ENCODE data around the gene SPRR1B.

SPRR1B gene

GRCh38 chr1:153030895-153031294, at the start of gene SPRR1B:
Gene SPRR1B (plus strand): TSS chr1:153031203. CDS start chr1:153032346, 1,143 bp downstream.
- TF ChIP-seq SNAI2 (CRISPR knock-in tag; IDR thresholded peaks at IDR 0.05) (no peak), TCF4 (CRISPR knock-in tag; IDR thresholded peaks at IDR 0.05; ENCODE audit: borderline replicate concordance) (no peak), TSHZ2 (CRISPR knock-in tag; IDR thresholded peaks at IDR 0.05) (no peak), ZFP3 (CRISPR knock-in tag; IDR thresholded peaks at IDR 0.05) (no peak), GLIS3 (CRISPR knock-in tag; IDR thresholded peaks at IDR 0.05) (no peak), ESRRG (CRISPR knock-in tag; IDR thresholded peaks at IDR 0.05) (no peak), ARNTL (CRISPR knock-in tag; IDR thresholded peaks at IDR 0.05; ENCODE audit: borderline replicate concordance, low read depth) (no peak), ZC3H10 (CRISPR knock-in tag; IDR thresholded peaks at IDR 0.05) (no peak), POU6F1 (CRISPR knock-in tag; IDR thresholded peaks at IDR 0.05; ENCODE audit: borderline replicate concordance, low read depth) (no peak), CREB5 (CRISPR knock-in tag; IDR thresholded peaks at IDR 0.05; ENCODE audit: low read depth) (no peak), ZNF8 (CRISPR knock-in tag; IDR thresholded peaks at IDR 0.05) (no peak), PPARA (CRISPR knock-in tag; IDR thresholded peaks at IDR 0.05; ENCODE audit: borderline replicate concordance) (no peak), ZNF70 (CRISPR knock-in tag; IDR thresholded peaks at IDR 0.05) (no peak), RARB (CRISPR knock-in tag; IDR thresholded peaks at IDR 0.05) (no peak), BACH2 (CRISPR knock-in tag; IDR thresholded peaks at IDR 0.05; ENCODE audit: borderline replicate concordance) (no peak), OSR1 (CRISPR knock-in tag; IDR thresholded peaks at IDR 0.05) (no peak), TOX (CRISPR knock-in tag; IDR thresholded peaks at IDR 0.05; ENCODE audit: borderline replicate concordance) (no peak), ISL1 (CRISPR knock-in tag; IDR thresholded peaks at IDR 0.05) (no peak)
- ATAC-seq: no peak

GRCh38 chr1:152982076-152982475, 48.9 kb upstream of the SPRR1B start:
- no peak for TF ChIP-seq PPARA (CRISPR knock-in tag; IDR thresholded peaks at IDR 0.05; ENCODE audit: borderline replicate concordance)
- no peak for ATAC-seq

- ATAC-seq: no peak
- TF ChIP-seq PATZ1 (CRISPR knock-in tag; IDR thresholded peaks at IDR 0.05; ENCODE audit: borderline replicate concordance) (no peak), CREB5 (CRISPR knock-in tag; IDR thresholded peaks at IDR 0.05; ENCODE audit: low read depth) (no peak), POU6F1 (CRISPR knock-in tag; IDR thresholded peaks at IDR 0.05; ENCODE audit: borderline replicate concordance, low read depth) (no peak), TOX (CRISPR knock-in tag; IDR thresholded peaks at IDR 0.05; ENCODE audit: borderline replicate concordance) (no peak), TSHZ2 (CRISPR knock-in tag; IDR thresholded peaks at IDR 0.05) (no peak), ISL1 (CRISPR knock-in tag; IDR thresholded peaks at IDR 0.05) (no peak), CSRNP3 (CRISPR knock-in tag; IDR thresholded peaks at IDR 0.05) (no peak), RARB (CRISPR knock-in tag; IDR thresholded peaks at IDR 0.05) (no peak), PPARA (CRISPR knock-in tag; IDR thresholded peaks at IDR 0.05; ENCODE audit: borderline replicate concordance) (no peak), ZNF8 (CRISPR knock-in tag; IDR thresholded peaks at IDR 0.05) (no peak), OSR1 (CRISPR knock-in tag; IDR thresholded peaks at IDR 0.05) (no peak), SNAI2 (CRISPR knock-in tag; IDR thresholded peaks at IDR 0.05) (no peak), CSDC2 (CRISPR knock-in tag; IDR thresholded peaks at IDR 0.05) (no peak), ZNF70 (CRISPR knock-in tag; IDR thresholded peaks at IDR 0.05) (no peak), ZC3H10 (CRISPR knock-in tag; IDR thresholded peaks at IDR 0.05) (no peak), GLIS3 (CRISPR knock-in tag; IDR thresholded peaks at IDR 0.05) (no peak), ZFP3 (CRISPR knock-in tag; IDR thresholded peaks at IDR 0.05) (no peak)
These were observed 47.8 kb upstream of the SPRR1B start for GRCh38 chr1:152983234-152983633.

Measured in SK-N-SH treated with all-trans-retinoic acid at 6 μM for 48 hours (cell line).